NCI-H524 (cell line): ENCODE results near the gene ADGRF1.

ENCODE experiments used
- DNase-seq, 2 experiments: peaks; one replicate each; lab custom pipeline; 2025; lab: John Stamatoyannopoulos, UW

The ADGRF1 gene

GRCh38 chr6:46979206-46979605 lies 62.9 kb downstream of the ADGRF1 start:
- no peak for DNase-seq

GRCh38 chr6:46974786-46975185 lies 67.3 kb downstream of the ADGRF1 start:
- no peak for DNase-seq

- DNase-seq = no peak
Observed at GRCh38 chr6:46973029-46973428, 69.1 kb downstream of the ADGRF1 start.

GRCh38 chr6:46972531-46972930 lies 69.6 kb downstream of the ADGRF1 start:
- DNase-seq = no peak

- DNase-seq = no peak
Observed at GRCh38 chr6:46969206-46969605, 72.9 kb downstream of the ADGRF1 start.

- no peak for DNase-seq
Observed at GRCh38 chr6:46967826-46968349, 74.2 kb downstream of the ADGRF1 start.

GRCh38 chr6:46964716-46965519 lies 77.2 kb downstream of the ADGRF1 start:
- no peak for DNase-seq

GRCh38 chr6:46963626-46964025 lies 78.5 kb downstream of the ADGRF1 start:
- no peak for DNase-seq

- DNase-seq = no peak
Observed at GRCh38 chr6:46963039-46963438, 79.1 kb downstream of the ADGRF1 start.

- no peak for DNase-seq
Observed at GRCh38 chr6:46961711-46962110, 80.4 kb downstream of the ADGRF1 start.

- no peak for DNase-seq
Observed at GRCh38 chr6:46961232-46961631, 80.9 kb downstream of the ADGRF1 start.

GRCh38 chr6:46959419-46959818 lies 82.7 kb downstream of the ADGRF1 start:
- DNase-seq = no peak

- no peak for DNase-seq
Observed at GRCh38 chr6:46956409-46956808, 85.7 kb downstream of the ADGRF1 start.

- DNase-seq = peak in 1 of 2 experiments; percentile 17
Observed at GRCh38 chr6:46954837-46955451, 87.2 kb downstream of the ADGRF1 start.

- DNase-seq = no peak
Observed at GRCh38 chr6:46953921-46954320, 88.2 kb downstream of the ADGRF1 start.

GRCh38 chr6:46949632-46950280 lies 92.4 kb downstream of the ADGRF1 start:
- no peak for DNase-seq

GRCh38 chr6:46948699-46949098 lies 93.4 kb downstream of the ADGRF1 start:
- DNase-seq = no peak
